Fibroblast of lung (primary cell): ENCODE measurements around the gene DMWD. TPM values are rescaled to one million over a fixed set of nuclear protein-coding genes. Genes with fewer than 3 reads are reported as not detected.
A peak's percentile ranks its signal among the peaks of the same experiment; 100 is the strongest.

Experiments
- DNase-seq, 2 donors: peaks; one replicate each; pipeline versions ENCODE4 v3.0.0 to v3.0.0-alpha.2; 2010; ENCODE audit warnings: low read depth in 2 of 2
- H2AFZ ChIP-seq: 2 replicates; pipeline ENCODE4 v1.5.1; 2012; ENCODE audit warnings: low read length, control low read depth, inconsistent platforms
- H3K27ac ChIP-seq: 2 replicates; pipeline ENCODE4 v1.5.1; 2011; ENCODE audit warnings: low read length, control low read depth; ENCODE audit not compliant: insufficient read depth
- H3K27me3 ChIP-seq: 2 replicates; pipeline ENCODE4 v1.5.1; 2011; ENCODE audit warnings: mild to moderate bottlenecking, low read length; ENCODE audit not compliant: control insufficient read depth, insufficient read depth
- H3K36me3 ChIP-seq: 2 replicates; pipeline ENCODE4 v1.5.1; 2011; ENCODE audit warnings: low read length; ENCODE audit not compliant: control insufficient read depth, insufficient read depth
- H3K4me1 ChIP-seq: 2 replicates; pipeline ENCODE4 v1.5.1; 2011; ENCODE audit warnings: low read length; ENCODE audit not compliant: control insufficient read depth, insufficient read depth; ENCODE audit errors: extremely low read depth
- H3K4me2 ChIP-seq: 2 replicates; pipeline ENCODE4 v1.5.1; 2011; ENCODE audit warnings: low read length, control low read depth; ENCODE audit not compliant: insufficient read depth; ENCODE audit errors: extremely low read depth
- H3K4me3 ChIP-seq, 4 experiments: fragments of 200-600 bp in 1 of 4; sonication (generic) in 1 of 4; replicated peaks in 1 of 4; 2 replicates each; pipeline ENCODE4 v1.5.1; 2011 to 2016; ENCODE audit warnings: low read length in 4 of 4, low read depth in 3 of 4, mild to moderate bottlenecking in 3 of 4, control low read depth in 2 of 4, inconsistent platforms in 1 of 4, mixed read lengths in 1 of 4; ENCODE audit not compliant: insufficient read depth in 1 of 4; ENCODE audit errors: control extremely low read depth in 1 of 4
- H3K79me2 ChIP-seq: 2 replicates; pipeline ENCODE4 v1.5.1; 2012; ENCODE audit warnings: mild to moderate bottlenecking, low read length, inconsistent platforms; ENCODE audit not compliant: control insufficient read depth, insufficient read depth
- H3K9ac ChIP-seq: 2 replicates; pipeline ENCODE4 v1.5.1; 2011; ENCODE audit warnings: mild to moderate bottlenecking, low read length, control low read depth; ENCODE audit not compliant: insufficient read depth
- H3K9me3 ChIP-seq: 2 replicates; pipeline ENCODE4 v1.5.1; 2012; ENCODE audit warnings: low read depth, low read length; ENCODE audit not compliant: control insufficient read depth, insufficient read depth
- H4K20me1 ChIP-seq: 2 replicates; pipeline ENCODE4 v1.5.1; 2011; ENCODE audit warnings: low read length; ENCODE audit not compliant: control insufficient read depth, insufficient read depth; ENCODE audit errors: extremely low read depth
- EZH2 ChIP-seq: IDR thresholded peaks from 2 replicates; pipeline ENCODE4 v1.5.1; 2012; ENCODE audit warnings: low read length, control low read depth, mild to moderate bottlenecking; ENCODE audit errors: missing control alignments
- polyA plus RNA-seq, 2 donors: library from polyadenylated mRNA; depleted of rRNA in 1 of 2; stranded (reverse) in 1 of 2; unstranded in 1 of 2; fragments of >200 nt; gene quantifications; 2 replicates each; pipeline ENCODE4 v1.2.1, GENCODE V29; 2011 to 2012; ENCODE audit warnings: missing spikeins in 1 of 2
- total RNA-seq: library from RNA; depleted of rRNA; stranded (reverse); fragments of >200 nt; gene quantifications from 2 replicates; pipeline ENCODE4 v1.2.1, GENCODE V29; 2014
- TF ChIP-seq, protein P1 (sequence below), 2 donors: IDR thresholded peaks in 1 of 2; conservative IDR thresholded peaks in 1 of 2; 1 replicate in 1 of 2; 2 replicates in 1 of 2; pipeline ENCODE4 v1.5.1; 2011 to 2012; ENCODE audit warnings: low read length in 2 of 2, control low read depth in 1 of 2, inconsistent platforms in 1 of 2, low read depth in 1 of 2, mild to moderate bottlenecking in 1 of 2

DMWD gene
- total and polyA plus RNA-seq, 2 donors (not counting 1 experiment from before 2014, with no cell fraction given): 18.1 to 33.5 TPM

DNA sequence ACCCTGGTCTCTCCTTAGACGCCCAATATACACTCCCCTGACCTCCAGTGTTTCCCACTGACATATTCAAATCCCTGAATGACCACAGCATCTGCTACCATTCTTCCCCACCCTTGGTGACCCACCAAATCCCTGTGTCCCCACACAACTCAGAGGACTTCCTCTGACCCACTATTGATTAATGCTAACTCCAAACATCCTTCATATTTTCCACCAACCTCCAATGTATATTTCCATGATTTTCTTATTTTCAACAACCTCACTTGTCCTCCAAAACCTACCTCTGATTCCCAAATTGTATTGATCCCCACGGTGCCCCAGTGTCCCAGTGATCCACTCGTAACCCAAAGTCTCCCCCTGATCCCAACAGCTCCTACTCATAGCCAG is 526 bp upstream of the DMWD start:
- peaks cover 8% of the 10 kb centered on the region for H3K4me1 ChIP-seq
- peaks cover 7% of the 10 kb centered on the region for H3K36me3 ChIP-seq
- no peak overlapping the region for H3K9ac ChIP-seq
- H3K4me3 ChIP-seq: peak overlapping the region in 1 of 4 experiments; percentile 33
- H3K79me2 ChIP-seq: peaks cover 19% of the 10 kb centered on the region
- no peak overlapping the region for H2AFZ ChIP-seq
- H3K9me3 ChIP-seq: no peaks in the 10 kb centered on the region
- H3K27ac ChIP-seq: peak overlapping the region; percentile 64
- no peak for TF ChIP-seq EZH2
- TF ChIP-seq, protein P1, sequence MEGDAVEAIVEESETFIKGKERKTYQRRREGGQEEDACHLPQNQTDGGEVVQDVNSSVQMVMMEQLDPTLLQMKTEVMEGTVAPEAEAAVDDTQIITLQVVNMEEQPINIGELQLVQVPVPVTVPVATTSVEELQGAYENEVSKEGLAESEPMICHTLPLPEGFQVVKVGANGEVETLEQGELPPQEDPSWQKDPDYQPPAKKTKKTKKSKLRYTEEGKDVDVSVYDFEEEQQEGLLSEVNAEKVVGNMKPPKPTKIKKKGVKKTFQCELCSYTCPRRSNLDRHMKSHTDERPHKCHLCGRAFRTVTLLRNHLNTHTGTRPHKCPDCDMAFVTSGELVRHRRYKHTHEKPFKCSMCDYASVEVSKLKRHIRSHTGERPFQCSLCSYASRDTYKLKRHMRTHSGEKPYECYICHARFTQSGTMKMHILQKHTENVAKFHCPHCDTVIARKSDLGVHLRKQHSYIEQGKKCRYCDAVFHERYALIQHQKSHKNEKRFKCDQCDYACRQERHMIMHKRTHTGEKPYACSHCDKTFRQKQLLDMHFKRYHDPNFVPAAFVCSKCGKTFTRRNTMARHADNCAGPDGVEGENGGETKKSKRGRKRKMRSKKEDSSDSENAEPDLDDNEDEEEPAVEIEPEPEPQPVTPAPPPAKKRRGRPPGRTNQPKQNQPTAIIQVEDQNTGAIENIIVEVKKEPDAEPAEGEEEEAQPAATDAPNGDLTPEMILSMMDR (conservative IDR thresholded peaks at IDR 0.05 in 1 of 2, IDR thresholded peaks at IDR 0.05 in 1 of 2; ENCODE audit: low read depth in 1 of 2, low read length in 2 of 2): no peak
- no peaks in the 10 kb centered on the region for H4K20me1 ChIP-seq
- H3K4me2 ChIP-seq: peak overlapping the region; percentile 63
- no peaks in the 10 kb centered on the region for H3K27me3 ChIP-seq
- no peak for DNase-seq

DNA sequence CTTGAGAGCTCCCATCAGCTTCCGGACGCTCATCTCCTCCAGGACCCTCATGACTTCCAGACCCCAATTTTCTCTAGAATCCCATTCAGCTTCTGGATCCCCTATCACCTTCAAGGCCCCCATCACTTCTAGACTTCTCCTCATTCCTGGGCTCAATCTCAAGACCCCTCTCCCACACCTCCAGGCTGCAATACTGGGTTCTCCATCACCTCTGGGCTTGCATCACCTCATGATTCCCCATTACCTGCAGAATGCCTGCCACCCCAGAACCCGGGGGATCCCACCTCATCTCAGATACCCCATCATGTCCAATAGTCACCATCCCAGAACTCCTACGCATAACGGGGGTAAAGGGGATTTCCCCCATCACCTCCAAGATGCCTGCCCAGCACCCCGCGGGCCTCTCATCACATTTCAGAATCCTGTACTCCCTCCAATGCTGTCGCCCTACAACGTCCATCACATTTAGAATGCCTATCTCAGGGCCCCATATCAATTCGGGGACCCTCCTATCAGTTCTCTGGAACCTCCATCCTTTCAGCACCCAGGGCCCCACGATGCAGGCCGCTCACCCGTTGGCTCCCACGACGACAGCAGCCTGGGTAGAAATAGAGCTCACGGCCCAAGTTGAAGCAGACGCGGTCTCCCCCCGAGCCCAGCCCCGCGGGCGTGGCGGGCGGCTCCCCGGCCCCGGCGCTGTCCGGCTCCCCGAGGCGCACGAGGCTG is 738 bp downstream of the DMWD start:
- H3K27me3 ChIP-seq: no peaks in the 10 kb centered on the region
- peak overlapping the region; percentile 91 for H3K4me2 ChIP-seq
- TF ChIP-seq, protein P1 (conservative IDR thresholded peaks at IDR 0.05 in 1 of 2, IDR thresholded peaks at IDR 0.05 in 1 of 2; ENCODE audit: low read depth in 1 of 2, low read length in 2 of 2): no peak
- no peak for TF ChIP-seq EZH2
- H3K4me3 ChIP-seq: peak overlapping the region; percentile 91 to 97 (median 94)
- no peaks in the 10 kb centered on the region for H3K9me3 ChIP-seq
- DNase-seq: no peak
- H3K36me3 ChIP-seq: peaks cover 12% of the 10 kb centered on the region
- H3K9ac ChIP-seq: peak overlapping the region; percentile 92
- peak overlapping the region; percentile 69 for H3K27ac ChIP-seq
- H3K79me2 ChIP-seq: peaks cover 21% of the 10 kb centered on the region
- H3K4me1 ChIP-seq: peaks cover 8% of the 10 kb centered on the region
- no peaks in the 10 kb centered on the region for H4K20me1 ChIP-seq
- H2AFZ ChIP-seq: no peak overlapping the region

DNA sequence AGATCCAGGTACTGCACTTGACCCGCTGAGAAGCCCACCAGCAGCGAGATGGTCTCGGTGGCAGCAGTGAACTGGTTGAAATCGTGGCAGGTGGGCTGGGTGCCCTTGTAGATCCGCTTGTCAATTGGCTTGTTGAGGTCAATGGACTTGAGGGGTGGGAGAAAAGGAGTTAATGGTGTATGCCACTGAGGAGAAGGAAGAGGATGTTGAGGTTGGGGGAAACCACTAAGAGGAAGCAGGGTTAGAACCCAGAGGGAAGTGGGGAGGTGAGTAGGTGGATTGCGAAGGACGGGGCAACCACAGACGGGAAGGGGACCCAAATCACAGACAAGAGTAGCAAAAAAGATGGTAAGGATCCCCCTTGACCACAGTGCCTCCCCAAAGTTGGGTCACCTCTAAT is 1.7 kb downstream of the DMWD start:
- peaks cover 21% of the 10 kb centered on the region for H3K79me2 ChIP-seq
- DNase-seq: no peak
- no peak overlapping the region for H3K27ac ChIP-seq
- peaks cover 8% of the 10 kb centered on the region for H3K4me1 ChIP-seq
- no peaks in the 10 kb centered on the region for H3K27me3 ChIP-seq
- TF ChIP-seq EZH2: no peak
- TF ChIP-seq, protein P1 (conservative IDR thresholded peaks at IDR 0.05 in 1 of 2, IDR thresholded peaks at IDR 0.05 in 1 of 2; ENCODE audit: low read depth in 1 of 2, low read length in 2 of 2): no peak
- H2AFZ ChIP-seq: no peak overlapping the region
- H4K20me1 ChIP-seq: no peaks in the 10 kb centered on the region
- no peaks in the 10 kb centered on the region for H3K9me3 ChIP-seq
- H3K4me3 ChIP-seq: peak overlapping the region in 3 of 4 experiments; percentile 91 to 97 (median 92)
- H3K4me2 ChIP-seq: peak overlapping the region; percentile 91
- peaks cover 22% of the 10 kb centered on the region for H3K36me3 ChIP-seq
- no peak overlapping the region for H3K9ac ChIP-seq
